ENCODE data around the gene SAMD4B. TPM values are rescaled to one million over a fixed set of nuclear protein-coding genes. Genes with fewer than 3 reads are reported as not detected.
A peak's percentile ranks its signal among the peaks of the same experiment; 100 is the strongest.

Gene SAMD4B
- total and polyA plus RNA-seq, 9 of the 15 experiments (the other 6 are each of a cell fraction or from before 2014, with no cell fraction given), result 3.4 to 90.5 (median 38.0) TPM

- TF ChIP-seq EHMT2 (IDR thresholded peaks at IDR 0.05), result 0 out of 2 replicates have a peak, but pooled peaks have one; percentile 31
- 0 out of 2 replicates have a peak, but pooled peaks have one; percentile 39 for TF ChIP-seq ZNF431 (CRISPR knock-in tag; IDR thresholded peaks at IDR 0.05)
- no peak for TF ChIP-seq SLC30A9 (CRISPR knock-in tag; IDR thresholded peaks at IDR 0.05)
- no peak for TF ChIP-seq ATF6 (CRISPR knock-in tag; IDR thresholded peaks at IDR 0.05)
- no peak for TF ChIP-seq ZNF143 (CRISPR knock-in tag; IDR thresholded peaks at IDR 0.05)
- no peak for TF ChIP-seq MTF1 (CRISPR knock-in tag; IDR thresholded peaks at IDR 0.05; ENCODE audit: borderline replicate concordance)
- TF ChIP-seq RBBP5 (IDR thresholded peaks at IDR 0.05; ENCODE audit: borderline replicate concordance, insufficient read depth, low read length, poor library complexity, severe bottlenecking), result no peak
- no peak for TF ChIP-seq GABPB2 (CRISPR knock-in tag; conservative IDR thresholded peaks at IDR 0.05)
- TF ChIP-seq ZBTB12 (CRISPR knock-in tag; IDR thresholded peaks at IDR 0.05), result 0 out of 2 replicates have a peak, but pooled peaks have one; percentile 22
- no peak for TF ChIP-seq ZNF57 (CRISPR knock-in tag; IDR thresholded peaks at IDR 0.05)
- no peak for TF ChIP-seq FOS (IDR thresholded peaks at IDR 0.05; ENCODE audit: extremely low read depth, insufficient read length)
- no peak for TF ChIP-seq ZNF140 (CRISPR knock-in tag; IDR thresholded peaks at IDR 0.05)
- no peak for TF ChIP-seq MYBL2 (IDR thresholded peaks at IDR 0.05; ENCODE audit: low read depth)
- TF ChIP-seq MYBL2 (CRISPR knock-in tag; IDR thresholded peaks at IDR 0.05; ENCODE audit: borderline replicate concordance), result no peak
- TF ChIP-seq HDAC6 (IDR thresholded peaks at IDR 0.05; ENCODE audit: low read depth, low read length), result no peak
- TF ChIP-seq BCLAF1 (IDR thresholded peaks at IDR 0.05; ENCODE audit: borderline replicate concordance in 1 of 2, control insufficient read depth in 1 of 2, low read depth in 2 of 2, low read length in 1 of 2), result no peak
- peak; percentile 80 for TF ChIP-seq STAT5A (IDR thresholded peaks at IDR 0.05; ENCODE audit: borderline replicate concordance, low read length)
- no peak for TF ChIP-seq FOXK1 (CRISPR knock-in tag; IDR thresholded peaks at IDR 0.05; ENCODE audit: borderline replicate concordance)
- no peak for TF ChIP-seq NUFIP1 (IDR thresholded peaks at IDR 0.05; ENCODE audit: partially characterized antibody)
- no peak for TF ChIP-seq PRPF4 (IDR thresholded peaks at IDR 0.05; ENCODE audit: insufficient read depth, low read depth, low read length, poor library complexity, severe bottlenecking)
These were observed 39.8 kb downstream of the SAMD4B start (continued) for GRCh38 chr19:39381910-39382611.

All from K562 (cell line).